Activated gamma-delta T cell treated with anti-CD3 and anti-CD28 coated beads, Interleukin-2, amount 50 U/mL, for 16 hours (primary cell): Measurements from ENCODE around the gene CACNA1G.

Experiments
- DNase-seq: peaks from one replicate; pipeline ENCODE4 v3.0.0-alpha.2; 2020; ENCODE audit warnings: low read depth

The CACNA1G gene

GRCh38 chr17:50634224-50634914, 73.9 kb downstream of the CACNA1G start, which contains the start of gene ABCC3:
Gene ABCC3 (plus strand): TSS chr17:50634881. CDS start chr17:50634937, 56 bp downstream.
- no peak for DNase-seq

GRCh38 chr17:50634915-50635731, 74.6 kb downstream of the CACNA1G start:
- DNase-seq: no peak

DNA sequence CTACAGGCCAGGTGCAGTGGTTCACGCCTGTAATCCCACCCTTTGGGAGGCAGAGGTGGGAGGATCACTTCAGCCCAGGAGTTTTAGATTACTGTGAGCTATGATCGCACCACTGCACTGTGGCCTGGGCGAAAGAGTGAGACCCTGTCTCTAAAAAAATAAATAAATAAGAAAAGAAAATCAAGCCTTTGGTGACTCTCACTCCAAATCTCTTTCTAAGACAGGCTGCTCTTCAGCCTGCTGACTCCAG, 75.1 kb downstream of the CACNA1G start:
- no peak for DNase-seq

DNA sequence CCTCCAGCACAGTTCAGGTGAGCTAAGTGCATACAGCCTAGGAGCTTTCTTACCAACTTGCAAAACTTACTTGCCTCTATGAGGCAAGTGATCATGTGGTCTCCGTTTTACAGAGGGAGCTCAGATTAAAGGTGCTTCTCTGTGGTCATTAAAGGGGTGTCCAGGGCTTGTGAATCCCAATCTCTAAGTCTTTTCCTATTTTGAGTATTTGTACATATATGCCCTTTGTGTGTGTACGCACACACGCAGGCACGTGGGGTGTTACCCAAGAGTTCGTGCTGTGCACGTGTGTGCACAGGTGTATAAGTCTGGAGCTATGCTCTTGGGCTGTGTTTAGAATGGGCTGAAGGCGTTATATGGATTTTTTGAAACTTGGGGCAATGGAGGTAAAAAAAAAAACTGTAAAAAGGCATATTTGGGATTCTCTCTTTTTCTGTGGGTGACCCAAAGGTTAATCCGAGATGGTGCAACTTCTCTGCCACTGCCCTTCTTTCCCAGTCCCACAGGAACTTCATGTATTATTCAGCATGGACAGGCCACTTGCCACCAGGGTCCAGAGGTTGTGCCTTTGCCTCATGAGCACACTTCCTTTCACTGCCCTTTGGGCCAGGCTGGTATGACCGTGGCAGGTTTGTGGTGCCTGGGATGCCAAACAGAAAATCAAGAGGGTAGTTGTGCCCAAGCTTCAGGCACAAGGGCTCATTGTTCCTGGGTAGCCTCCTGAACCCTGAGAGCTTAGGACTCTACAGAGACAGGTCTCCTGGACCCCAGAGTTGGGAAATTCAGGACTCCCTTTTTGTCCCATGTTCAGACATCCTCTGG, 75.7 kb downstream of the CACNA1G start:
- no peak for DNase-seq

GRCh38 chr17:50636804-50637195, 76.3 kb downstream of the CACNA1G start:
- DNase-seq: no peak

- no peak for DNase-seq
These were observed 77.5 kb downstream of the CACNA1G start for GRCh38 chr17:50637829-50638605.

DNA sequence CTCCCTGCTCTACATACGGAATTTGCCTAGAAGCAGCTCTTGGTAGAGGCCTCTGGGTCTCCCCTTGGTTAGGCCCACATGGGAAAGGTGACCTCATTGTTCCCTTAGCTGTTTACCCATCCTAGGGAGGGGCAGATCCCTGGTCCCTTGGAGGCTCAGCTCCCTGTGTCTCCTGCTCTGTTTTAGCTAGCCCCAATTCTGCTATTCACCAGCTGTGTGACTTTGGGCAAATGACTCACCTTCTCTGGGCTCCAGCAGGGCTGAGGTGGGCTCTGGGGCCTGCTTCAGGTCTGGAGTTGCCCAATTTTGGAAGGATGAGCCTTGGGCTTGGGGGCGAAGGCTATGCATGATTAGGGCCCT, 78.1 kb downstream of the CACNA1G start:
- DNase-seq: no peak

GRCh38 chr17:50638966-50639713, 78.6 kb downstream of the CACNA1G start:
- no peak for DNase-seq

- DNase-seq: no peak
These were observed 80.3 kb downstream of the CACNA1G start for GRCh38 chr17:50640686-50641351.

- DNase-seq: no peak
These were observed 80.8 kb downstream of the CACNA1G start for GRCh38 chr17:50641357-50641756.

DNA sequence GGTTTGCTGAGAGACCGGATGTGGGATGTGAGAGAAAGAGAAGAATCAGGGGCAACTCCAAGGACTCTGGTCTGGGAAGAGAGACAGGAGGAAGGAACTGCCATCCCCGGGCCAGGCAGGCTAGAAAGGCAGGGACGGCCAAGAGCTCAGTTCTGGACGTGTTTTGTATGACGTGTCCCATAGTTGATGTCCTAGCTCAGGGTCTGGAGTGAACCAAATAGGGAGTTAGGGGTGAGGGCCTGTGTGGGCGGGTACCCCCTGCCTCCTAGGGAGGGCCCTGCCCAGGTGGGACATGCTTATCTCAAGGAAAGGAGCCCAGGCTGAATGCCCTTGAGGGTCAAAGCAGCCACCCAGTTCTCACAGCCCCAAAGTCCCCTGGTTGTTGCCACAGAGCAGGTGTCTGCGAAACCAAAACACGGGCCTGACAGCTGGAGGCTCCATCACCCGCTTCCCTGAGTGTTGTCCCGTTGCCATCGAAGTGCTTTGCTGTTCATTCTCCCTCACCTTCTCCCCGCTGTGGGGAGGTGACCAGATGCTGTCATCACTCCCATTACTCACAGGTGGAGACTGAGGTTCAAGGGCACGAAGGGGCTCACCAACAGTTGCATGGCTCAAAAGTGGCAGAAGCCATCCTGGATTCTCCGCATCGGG, 81.7 kb downstream of the CACNA1G start:
- DNase-seq: no peak

- no peak for DNase-seq
These were observed 82.5 kb downstream of the CACNA1G start for GRCh38 chr17:50642722-50643656.

DNA sequence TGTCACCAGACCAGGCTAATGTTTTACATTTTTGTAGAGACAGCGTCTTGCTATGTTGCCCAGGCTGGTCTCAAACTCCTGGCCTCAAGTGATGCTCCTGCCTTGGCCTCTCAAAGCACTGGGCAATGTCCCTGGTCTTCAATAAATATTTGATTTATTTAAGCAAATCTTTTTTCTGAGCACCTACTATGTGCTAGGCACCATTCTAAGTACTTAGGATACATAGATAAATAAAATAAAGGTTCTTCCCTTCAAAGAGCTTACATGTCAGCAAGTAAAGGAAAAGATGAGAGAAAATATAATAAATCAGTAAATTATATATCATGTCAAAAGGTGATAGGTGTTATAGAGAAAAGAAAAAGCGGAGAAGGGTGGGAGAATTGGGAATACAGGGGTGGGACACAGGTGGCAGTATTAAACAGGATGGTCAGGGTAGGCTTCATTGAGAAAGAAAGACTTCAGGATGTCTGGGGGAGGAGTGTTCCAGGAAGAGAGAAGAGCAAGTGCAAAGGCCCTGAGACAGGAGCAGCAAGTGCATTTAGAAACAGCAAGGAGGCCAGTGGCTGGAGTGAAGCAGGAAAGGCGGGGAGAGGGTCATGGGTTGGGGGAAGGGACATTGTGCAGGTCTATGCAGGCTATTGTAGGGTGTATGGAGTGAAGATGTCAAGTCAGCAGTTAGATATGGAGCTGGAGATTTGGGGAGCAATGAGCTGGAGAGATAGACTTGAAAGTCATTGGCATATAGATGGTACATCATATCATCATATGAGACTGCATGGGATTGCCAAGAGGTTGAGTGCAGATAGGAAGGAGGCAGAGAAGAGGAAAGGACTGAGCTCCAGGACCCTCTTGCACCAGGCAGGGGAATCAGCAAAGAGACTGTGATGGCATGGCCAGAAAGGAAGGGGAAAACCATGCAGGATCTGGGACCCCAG, 85.5 kb downstream of the CACNA1G start:
- DNase-seq: no peak

DNA sequence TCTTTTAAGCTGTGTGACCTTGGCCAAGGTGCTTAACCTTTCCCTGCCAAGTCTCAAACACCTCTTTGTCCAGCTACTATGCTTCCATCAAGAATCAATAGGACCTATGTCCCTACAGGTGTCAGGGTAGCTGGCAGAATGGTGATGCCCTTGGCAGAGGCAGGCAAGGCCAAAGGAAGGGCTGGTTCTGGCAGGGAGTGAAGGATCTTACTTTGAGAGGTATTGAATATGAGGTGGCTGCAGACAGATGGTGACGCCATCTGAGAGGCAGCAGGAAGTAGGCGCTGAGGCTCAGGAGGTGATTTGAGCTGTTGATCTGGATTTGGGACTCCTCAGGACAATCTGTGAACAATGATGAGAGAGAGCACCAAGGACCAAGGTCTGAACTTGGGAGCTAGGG, 86.7 kb downstream of the CACNA1G start:
- DNase-seq: no peak

- no peak for DNase-seq
These were observed 88.8 kb downstream of the CACNA1G start for GRCh38 chr17:50649042-50649908.

GRCh38 chr17:50651661-50652060, 91.1 kb downstream of the CACNA1G start:
- no peak for DNase-seq

- DNase-seq: no peak
These were observed 93.2 kb downstream of the CACNA1G start for GRCh38 chr17:50653738-50654137.
